ENCODE results near the gene MECR.

The MECR gene

DNA sequence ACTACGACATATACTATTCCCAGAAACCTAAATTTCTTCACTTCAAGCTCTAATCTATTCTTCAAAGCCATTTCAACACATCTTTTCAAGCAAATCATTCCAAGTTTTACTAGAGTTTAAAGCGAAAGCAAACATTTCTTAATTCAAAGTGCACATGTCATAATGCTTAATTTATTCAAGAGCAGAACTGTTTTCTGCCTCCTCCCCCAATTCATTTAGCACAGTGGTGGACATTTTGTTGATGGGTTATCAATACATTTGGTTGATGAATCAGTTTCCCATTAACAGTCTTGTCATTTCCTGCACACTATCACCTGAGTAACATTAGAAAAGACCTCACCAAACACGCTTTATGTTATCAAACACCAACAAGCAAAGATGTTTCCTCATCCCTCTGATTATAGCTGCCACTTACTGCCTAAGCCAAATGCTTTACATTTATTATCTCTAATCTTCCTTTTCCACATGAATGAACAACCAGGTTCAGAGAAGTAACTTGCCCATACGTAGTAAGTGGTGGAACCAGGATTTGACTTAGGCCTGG lies 51.0 kb downstream of the MECR start:
- Histone ChIP-seq H3K36me3 (ENCODE audit: control insufficient read depth in 1 of 2, insufficient read depth in 2 of 2, low read depth in 1 of 2, low read length in 2 of 2) (peaks cover 4 to 6% of the 10 kb centered on the region in 2 experiments), H4K91ac (ENCODE audit: low read length) (no peak overlapping the region), H3K9ac (ENCODE audit: low read length) (peak overlapping the region; percentile 100), H2BK15ac (ENCODE audit: low read depth, poor library complexity, severe bottlenecking) (no peak overlapping the region), H3K18ac (ENCODE audit: low read depth in 1 of 2, low read length in 2 of 2) (no peak overlapping the region), H3K4me3 (ENCODE audit: insufficient read depth in 1 of 2, low read depth in 1 of 2, low read length in 2 of 2) (peak overlapping the region in 1 of 2 experiments; percentile 94), H2BK120ac (ENCODE audit: low read depth, low read length) (no peak overlapping the region), H2AFZ (ENCODE audit: low read depth, low read length) (no peak overlapping the region), H3K4ac (ENCODE audit: low read depth in 1 of 2, low read length in 2 of 2) (no peak overlapping the region), H2BK5ac (ENCODE audit: low read depth, low read length, poor library complexity, severe bottlenecking) (no peak overlapping the region), H3K27ac (ENCODE audit: low read length, poor library complexity, severe bottlenecking) (no peak overlapping the region), H3K14ac (ENCODE audit: low read length in 2 of 2) (no peak overlapping the region), H3K23ac (ENCODE audit: low read length in 2 of 2) (no peak overlapping the region), H3K79me1 (replicated peaks; ENCODE audit: low read length, poor library complexity, severe bottlenecking) (no peaks in the 10 kb centered on the region), H3K4me1 (ENCODE audit: control insufficient read depth, insufficient read depth, low read depth, low read length) (peaks cover 6% of the 10 kb centered on the region), H3K9me3 (ENCODE audit: control insufficient read depth, low read length) (no peaks in the 10 kb centered on the region), H3K27me3 (ENCODE audit: control insufficient read depth in 1 of 2, insufficient read depth in 1 of 2, low read length in 2 of 2) (no peaks in the 10 kb centered on the region), H4K8ac (ENCODE audit: low read length) (no peak overlapping the region), H2BK12ac (ENCODE audit: low read length in 2 of 2) (no peak overlapping the region), H2AK5ac (ENCODE audit: low read length, severe bottlenecking) (no peak overlapping the region), H3K4me2 (ENCODE audit: low read length, poor library complexity, severe bottlenecking) (peak overlapping the region; percentile 80)
- WGBS: 76% methylated on average over 3 of the region's 4 CpGs
- peak; percentile 40 for DNase-seq

DNA sequence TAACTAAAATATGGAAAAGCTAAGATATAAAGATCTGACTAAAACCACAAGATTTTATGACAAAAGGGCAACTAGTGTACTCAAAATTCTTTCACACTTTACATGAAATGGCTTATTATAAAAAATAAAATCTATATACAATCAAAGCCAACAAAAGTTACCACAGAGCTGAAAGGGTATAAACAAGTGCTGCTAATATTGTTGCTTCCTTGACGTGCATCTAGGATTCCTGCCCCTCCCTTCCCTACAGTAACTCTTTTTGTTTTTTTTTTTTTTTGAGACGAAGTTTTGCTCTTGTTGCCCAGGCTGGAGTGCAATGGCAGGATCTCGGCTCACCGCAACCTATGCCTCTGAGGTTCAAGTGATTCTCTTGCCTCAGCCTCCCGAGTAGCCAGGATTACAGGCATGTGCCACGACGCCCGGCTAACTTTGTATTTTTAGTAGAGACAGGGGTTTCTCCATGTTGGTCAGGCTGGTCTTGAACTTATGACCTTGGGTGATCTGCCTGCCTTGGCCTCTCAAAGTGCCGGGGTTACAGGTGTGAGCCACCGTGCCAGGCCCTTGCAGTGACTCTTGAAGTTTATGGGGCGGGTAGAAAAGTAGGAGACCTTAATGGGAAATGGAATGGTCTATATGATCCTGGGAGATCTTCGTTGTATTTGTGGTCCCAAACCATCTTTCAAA lies 53.6 kb downstream of the MECR start:
- Histone ChIP-seq H3K4ac (ENCODE audit: low read depth in 1 of 2, low read length in 2 of 2) (no peak overlapping the region), H2BK120ac (ENCODE audit: low read depth, low read length) (no peak overlapping the region), H3K14ac (ENCODE audit: low read length in 2 of 2) (no peak overlapping the region), H3K27me3 (ENCODE audit: control insufficient read depth in 1 of 2, insufficient read depth in 1 of 2, low read length in 2 of 2) (no peaks in the 10 kb centered on the region), H3K27ac (ENCODE audit: low read length, poor library complexity, severe bottlenecking) (no peak overlapping the region), H3K4me2 (ENCODE audit: low read length, poor library complexity, severe bottlenecking) (no peak overlapping the region), H3K4me1 (ENCODE audit: control insufficient read depth, insufficient read depth, low read depth, low read length) (peaks cover 6% of the 10 kb centered on the region), H3K36me3 (ENCODE audit: control insufficient read depth in 1 of 2, insufficient read depth in 2 of 2, low read depth in 1 of 2, low read length in 2 of 2) (peaks cover 6% of the 10 kb centered on the region in 2 experiments), H3K18ac (ENCODE audit: low read depth in 1 of 2, low read length in 2 of 2) (no peak overlapping the region), H2AFZ (ENCODE audit: low read depth, low read length) (no peak overlapping the region), H2BK15ac (ENCODE audit: low read depth, poor library complexity, severe bottlenecking) (no peak overlapping the region), H4K8ac (ENCODE audit: low read length) (no peak overlapping the region), H3K9ac (ENCODE audit: low read length) (peak overlapping the region; percentile 79), H3K79me1 (replicated peaks; ENCODE audit: low read length, poor library complexity, severe bottlenecking) (no peaks in the 10 kb centered on the region), H3K9me3 (ENCODE audit: control insufficient read depth, low read length) (no peaks in the 10 kb centered on the region), H3K4me3 (ENCODE audit: insufficient read depth in 1 of 2, low read depth in 1 of 2, low read length in 2 of 2) (peak overlapping the region in 1 of 2 experiments; percentile 4), H2BK12ac (ENCODE audit: low read length in 2 of 2) (no peak overlapping the region), H3K23ac (ENCODE audit: low read length in 2 of 2) (no peak overlapping the region), H2AK5ac (ENCODE audit: low read length, severe bottlenecking) (no peak overlapping the region), H2BK5ac (ENCODE audit: low read depth, low read length, poor library complexity, severe bottlenecking) (no peak overlapping the region), H4K91ac (ENCODE audit: low read length) (no peak overlapping the region)
- DNase-seq: no peak
- 97% methylated on average over 11 of the region's 12 CpGs for WGBS

DNA sequence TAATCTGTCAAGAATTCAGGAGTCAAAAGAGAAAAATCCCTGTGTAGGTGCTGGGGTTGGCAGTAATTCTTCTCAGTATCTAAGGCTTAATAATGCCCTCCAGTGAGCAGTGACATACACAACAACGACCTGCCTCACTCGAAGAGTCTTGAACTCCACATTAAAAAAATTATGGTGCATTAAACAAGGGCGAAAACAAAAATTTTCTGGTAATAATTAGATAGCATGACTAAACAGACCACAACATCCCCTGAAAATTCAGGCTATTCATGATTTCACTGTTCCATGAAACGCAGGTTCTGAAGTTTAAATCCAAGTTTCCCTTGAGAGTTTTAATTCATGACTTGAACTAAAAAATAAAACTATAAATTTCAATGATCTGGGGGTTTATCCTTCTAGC lies 54.2 kb downstream of the MECR start:
- Histone ChIP-seq H3K79me1 (replicated peaks; ENCODE audit: low read length, poor library complexity, severe bottlenecking) (no peaks in the 10 kb centered on the region), H3K4me2 (ENCODE audit: low read length, poor library complexity, severe bottlenecking) (no peak overlapping the region), H3K9me3 (ENCODE audit: control insufficient read depth, low read length) (no peaks in the 10 kb centered on the region), H3K23ac (ENCODE audit: low read length in 2 of 2) (no peak overlapping the region), H3K27me3 (ENCODE audit: control insufficient read depth in 1 of 2, insufficient read depth in 1 of 2, low read length in 2 of 2) (no peaks in the 10 kb centered on the region), H3K4me3 (ENCODE audit: insufficient read depth in 1 of 2, low read depth in 1 of 2, low read length in 2 of 2) (peak overlapping the region in 1 of 2 experiments; percentile 4), H3K4ac (ENCODE audit: low read depth in 1 of 2, low read length in 2 of 2) (no peak overlapping the region), H3K14ac (ENCODE audit: low read length in 2 of 2) (no peak overlapping the region), H2AK5ac (ENCODE audit: low read length, severe bottlenecking) (no peak overlapping the region), H2BK12ac (ENCODE audit: low read length in 2 of 2) (no peak overlapping the region), H3K4me1 (ENCODE audit: control insufficient read depth, insufficient read depth, low read depth, low read length) (peaks cover 6% of the 10 kb centered on the region), H3K9ac (ENCODE audit: low read length) (peak overlapping the region; percentile 79), H3K36me3 (ENCODE audit: control insufficient read depth in 1 of 2, insufficient read depth in 2 of 2, low read depth in 1 of 2, low read length in 2 of 2) (peaks cover 6 to 8% of the 10 kb centered on the region in 2 experiments), H4K8ac (ENCODE audit: low read length) (no peak overlapping the region), H3K27ac (ENCODE audit: low read length, poor library complexity, severe bottlenecking) (peak overlapping the region; percentile 32), H4K91ac (ENCODE audit: low read length) (no peak overlapping the region), H3K18ac (ENCODE audit: low read depth in 1 of 2, low read length in 2 of 2) (no peak overlapping the region), H2BK120ac (ENCODE audit: low read depth, low read length) (no peak overlapping the region), H2AFZ (ENCODE audit: low read depth, low read length) (no peak overlapping the region), H2BK15ac (ENCODE audit: low read depth, poor library complexity, severe bottlenecking) (no peak overlapping the region), H2BK5ac (ENCODE audit: low read depth, low read length, poor library complexity, severe bottlenecking) (no peak overlapping the region)
- no peak for DNase-seq
- WGBS: no CpG with 5 or more reads among the region's 4 CpGs

DNA sequence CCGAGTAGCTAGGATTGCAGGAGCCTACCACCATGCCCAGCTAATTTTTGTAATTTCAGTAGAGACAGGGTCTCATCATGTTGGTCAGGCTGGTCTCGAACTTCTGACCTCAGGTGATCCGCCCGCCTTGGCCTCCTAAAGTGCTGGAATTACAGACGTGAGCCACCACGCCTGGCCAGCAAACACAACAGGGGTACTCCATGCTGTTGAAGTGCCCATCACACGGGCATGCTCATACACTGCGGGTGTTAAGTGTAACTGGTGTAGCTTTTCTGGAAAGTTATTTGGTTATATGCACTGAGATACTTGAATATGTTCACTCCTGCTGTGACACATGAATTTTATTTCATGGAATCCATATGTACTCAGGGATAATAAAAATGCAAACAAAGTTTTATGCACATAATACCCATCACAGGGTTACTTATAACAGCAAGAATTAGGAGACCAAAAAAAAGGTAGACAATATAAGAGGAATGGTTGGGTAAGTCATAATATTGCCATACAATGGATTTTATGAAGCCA lies 58.3 kb downstream of the MECR start:
- Histone ChIP-seq H3K27ac (ENCODE audit: low read length, poor library complexity, severe bottlenecking) (no peak overlapping the region), H3K4me3 (ENCODE audit: insufficient read depth in 1 of 2, low read depth in 1 of 2, low read length in 2 of 2) (no peak overlapping the region), H3K27me3 (ENCODE audit: control insufficient read depth in 1 of 2, insufficient read depth in 1 of 2, low read length in 2 of 2) (no peaks in the 10 kb centered on the region), H4K91ac (ENCODE audit: low read length) (no peak overlapping the region), H2BK15ac (ENCODE audit: low read depth, poor library complexity, severe bottlenecking) (no peak overlapping the region), H2BK5ac (ENCODE audit: low read depth, low read length, poor library complexity, severe bottlenecking) (no peak overlapping the region), H2BK12ac (ENCODE audit: low read length in 2 of 2) (no peak overlapping the region), H3K23ac (ENCODE audit: low read length in 2 of 2) (no peak overlapping the region), H3K4me1 (ENCODE audit: control insufficient read depth, insufficient read depth, low read depth, low read length) (peaks cover 3% of the 10 kb centered on the region), H3K4me2 (ENCODE audit: low read length, poor library complexity, severe bottlenecking) (no peak overlapping the region), H3K36me3 (ENCODE audit: control insufficient read depth in 1 of 2, insufficient read depth in 2 of 2, low read depth in 1 of 2, low read length in 2 of 2) (peaks cover 8 to 22% of the 10 kb centered on the region in 2 experiments), H2BK120ac (ENCODE audit: low read depth, low read length) (no peak overlapping the region), H3K9me3 (ENCODE audit: control insufficient read depth, low read length) (no peaks in the 10 kb centered on the region), H3K14ac (ENCODE audit: low read length in 2 of 2) (no peak overlapping the region), H3K4ac (ENCODE audit: low read depth in 1 of 2, low read length in 2 of 2) (no peak overlapping the region), H3K9ac (ENCODE audit: low read length) (no peak overlapping the region), H3K79me1 (replicated peaks; ENCODE audit: low read length, poor library complexity, severe bottlenecking) (no peaks in the 10 kb centered on the region), H3K18ac (ENCODE audit: low read depth in 1 of 2, low read length in 2 of 2) (no peak overlapping the region), H2AK5ac (ENCODE audit: low read length, severe bottlenecking) (no peak overlapping the region), H4K8ac (ENCODE audit: low read length) (no peak overlapping the region), H2AFZ (ENCODE audit: low read depth, low read length) (no peak overlapping the region)
- WGBS: 97% methylated on average over 8 of the region's 8 CpGs
- DNase-seq: no peak
